ENCODE data around the gene LCE1D.

The LCE1D gene

DNA sequence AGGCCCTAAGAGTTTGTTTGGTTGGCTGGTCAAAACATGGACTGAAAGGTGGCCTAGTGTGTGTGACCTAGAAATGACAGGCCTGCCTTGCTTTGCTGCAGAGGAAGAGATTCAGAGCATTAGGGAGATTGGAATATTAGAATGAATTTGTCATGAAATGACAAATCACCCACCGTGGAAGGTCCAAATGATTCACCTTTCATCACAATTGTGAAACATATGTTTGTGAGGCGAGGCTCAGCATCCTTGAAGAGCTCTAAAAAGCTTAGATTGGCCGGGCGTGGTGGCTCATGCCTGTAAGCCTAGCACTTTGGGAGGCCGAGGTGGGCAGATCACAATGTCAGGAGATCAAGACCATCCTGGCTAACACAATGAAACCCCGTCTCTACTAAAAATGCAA, 20.8 kb downstream of the LCE1D start:
- DNase-seq, result no peak

DNA sequence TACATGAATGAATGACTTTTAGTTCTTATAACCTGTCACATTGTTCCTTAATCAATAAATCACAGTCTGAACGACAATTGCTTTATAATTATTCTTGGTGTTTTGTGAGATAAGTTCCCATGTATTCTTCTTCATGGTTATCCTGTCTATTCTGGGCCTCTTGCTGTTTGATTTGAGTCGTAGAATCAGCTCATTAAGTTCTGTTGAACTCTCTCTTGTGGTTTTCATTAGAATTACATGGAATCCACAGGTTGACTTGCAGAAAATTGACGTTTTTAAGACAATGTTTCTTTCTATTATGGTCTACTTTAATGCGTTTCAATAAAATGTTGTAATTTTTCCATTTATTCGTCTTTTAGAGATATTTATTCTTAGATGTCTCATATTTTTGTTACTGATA, 26.8 kb downstream of the LCE1D start:
- DNase-seq, result no peak

DNA sequence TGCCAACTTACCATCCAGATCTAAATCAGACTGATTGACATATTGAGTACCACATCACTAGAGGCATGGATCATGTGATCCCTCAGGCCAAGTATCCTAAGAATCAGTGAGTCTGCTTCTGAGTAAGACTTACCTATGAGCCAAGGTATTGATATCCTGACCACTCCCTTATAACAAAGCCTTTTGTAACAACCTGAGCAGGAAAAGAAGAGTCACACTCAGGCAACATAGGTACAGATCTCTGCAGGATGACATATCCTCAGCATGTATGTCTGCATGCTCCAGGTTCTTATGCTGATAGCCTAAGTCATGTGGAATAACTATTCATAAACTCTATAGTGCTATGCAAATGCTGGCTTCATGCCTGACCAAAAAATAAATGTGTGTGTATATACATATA, 28.4 kb downstream of the LCE1D start:
- no peak for DNase-seq

DNA sequence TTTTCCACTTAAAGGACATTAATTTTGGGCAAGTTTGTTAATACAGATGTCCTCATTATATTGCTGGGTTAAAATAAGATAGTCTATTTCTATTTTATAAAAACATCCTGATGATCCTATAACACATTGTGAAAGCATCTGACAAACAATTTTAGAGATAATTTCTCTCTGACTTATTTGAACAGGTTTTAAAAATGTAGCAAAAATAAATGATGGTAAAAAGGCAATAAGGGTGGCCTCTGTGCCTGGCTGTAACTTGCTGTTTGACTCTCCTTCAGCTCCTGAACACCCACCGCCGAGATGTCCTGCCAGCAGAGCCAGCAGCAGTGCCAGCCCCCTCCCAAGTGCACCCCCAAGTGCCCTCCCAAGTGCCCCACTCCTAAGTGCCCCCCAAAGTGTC, 30.7 kb downstream of the LCE1D start, which contains the start of gene LCE1A:
TSS of gene LCE1A (plus strand) at position 301 of the 400 bp plus-strand sequence. CDS start at position 301, 0 bp downstream.
- no peak for DNase-seq

DNA sequence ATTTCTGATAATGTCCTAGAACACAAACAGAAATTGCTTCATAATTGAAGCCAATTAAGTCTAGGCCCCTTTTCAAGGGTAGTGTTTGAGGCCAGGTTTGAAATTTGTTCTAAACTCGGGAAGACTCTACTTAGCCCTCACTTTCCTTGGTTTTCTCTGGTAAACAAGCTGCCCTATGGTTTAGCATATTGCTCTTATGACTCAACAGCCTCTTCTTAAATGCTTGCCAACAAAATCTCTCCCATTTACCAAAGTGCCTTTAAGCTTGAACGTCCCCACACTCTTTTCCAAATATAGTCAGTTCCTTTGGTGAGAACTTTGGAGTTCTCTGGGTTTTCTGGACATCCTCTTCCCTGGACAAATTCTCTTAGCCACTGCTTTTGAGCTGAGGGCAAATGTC, 40.3 kb downstream of the LCE1D start:
- no peak for DNase-seq

DNA sequence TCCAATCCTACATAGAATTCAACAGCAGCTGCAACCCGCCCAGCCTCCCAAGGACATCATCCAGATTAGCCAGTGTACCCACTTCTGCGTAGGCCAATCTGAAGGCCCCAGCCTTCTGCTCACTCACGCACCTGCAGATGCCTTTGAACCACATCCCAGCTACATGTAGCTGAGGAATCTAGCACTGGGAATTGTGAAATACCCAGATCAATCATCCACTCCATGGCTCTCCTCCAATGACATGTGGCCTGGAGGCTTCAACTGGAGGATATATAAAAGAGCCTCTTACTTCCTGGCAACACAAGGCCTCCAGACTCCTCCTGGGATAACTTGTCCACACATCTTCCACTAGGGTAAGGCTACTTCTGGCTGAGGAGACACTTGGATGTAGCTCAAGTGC, 46.0 kb downstream of the LCE1D start, which contains the start of gene LCE6A:
TSS of gene LCE6A (plus strand) at position 301 of the 400 bp plus-strand sequence. CDS start 665 bp downstream, outside the sequence.
- DNase-seq, result no peak

Measured in NCI-H1436 (cell line).